Activated CD8-positive, alpha-beta T cell treated with anti-CD3 and anti-CD28 coated beads for 36 hours (primary cell): Measurements from ENCODE around the gene TBC1D1. TPM values are rescaled to one million over a fixed set of nuclear protein-coding genes. Genes with fewer than 3 reads are reported as not detected.

Experiments used
- ATAC-seq: fragments of 200-7000 bp; cut with Tn5 transposase; one replicate; pipeline ENCODE4 v1.10.0; 2021; ENCODE audit warnings: mild to moderate bottlenecking, moderate library complexity
- CTCF ChIA-PET: fragments of 350-600 bp; sonication (Branson Sonifier 250); formaldehyde crosslinking; loops from one replicate; lab custom pipeline; 2021; ENCODE audit warnings: antibody characterized with exemption; lab: Charles Lee
- POLR2A ChIA-PET: fragments of 350-600 bp; sonication (Branson Sonifier 250); formaldehyde crosslinking; loops from one replicate; lab custom pipeline; 2021; ENCODE audit warnings: antibody characterized with exemption; lab: Charles Lee
- DNase-seq: peaks from one replicate; pipeline ENCODE4 v3.0.0-alpha.2; 2020
- H3K27ac Mint-ChIP-seq: one replicate; pipeline ENCODE4 v1.8.0; 2021; ENCODE audit warnings: mild to moderate bottlenecking, mixed read lengths
- H3K27me3 Mint-ChIP-seq: one replicate; pipeline ENCODE4 v1.8.0; 2021; ENCODE audit warnings: mixed read lengths
- H3K36me3 Mint-ChIP-seq: one replicate; pipeline ENCODE4 v1.8.0; 2021; ENCODE audit warnings: low read depth, mixed read lengths
- H3K4me1 Mint-ChIP-seq: one replicate; pipeline ENCODE4 v1.8.0; 2021; ENCODE audit warnings: low read depth, mixed read lengths
- H3K4me3 Mint-ChIP-seq: one replicate; pipeline ENCODE4 v1.8.0; 2021; ENCODE audit warnings: mild to moderate bottlenecking, moderate library complexity, mixed read lengths
- H3K9me3 Mint-ChIP-seq: one replicate; pipeline ENCODE4 v1.8.0; 2021; ENCODE audit warnings: mixed read lengths
- intact Hi-C: fragments of 100-400 bp; cut with micrococcal nuclease; formaldehyde crosslinking; loops from one replicate; pipeline ENCODE4 v1.10.0; 2022
- total RNA-seq, 2 experiments: library from RNA; stranded (reverse); gene quantifications; one replicate each; pipeline ENCODE4 v1.2.3, GENCODE V29; 2021
- TF ChIP-seq, protein P1 (sequence below): fragments of 200-600 bp; IDR thresholded peaks from one replicate; pipeline ENCODE4 v1.8.0; 2022; ENCODE audit warnings: antibody characterized with exemption, mild to moderate bottlenecking

TBC1D1 gene
- total RNA-seq, 2 experiments from 2014 or later, result 79.4 to 91.4 TPM

DNA sequence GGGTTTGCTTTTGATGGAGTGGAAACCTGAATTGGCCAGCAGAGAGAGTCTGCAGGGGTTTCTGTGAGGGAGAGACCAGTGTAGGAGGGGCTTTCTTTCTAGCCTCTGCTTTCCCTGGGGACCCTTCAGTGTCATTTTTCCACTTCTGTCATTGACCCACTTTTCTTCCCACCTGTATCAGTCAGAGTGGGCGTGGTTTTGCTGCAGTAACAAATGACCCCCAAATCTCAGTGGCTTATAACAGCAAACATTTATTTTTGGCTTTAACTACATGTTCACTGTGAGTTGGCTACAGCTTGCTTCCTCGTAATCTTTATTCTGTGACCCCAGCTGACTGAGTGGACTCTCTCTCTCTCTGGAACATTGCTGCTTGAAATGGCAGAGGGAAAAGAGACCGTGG is 43.7 kb downstream of the TBC1D1 start:
- Mint-ChIP-seq H3K36me3 (peaks cover 23% of the 10 kb centered on the region), H3K4me3 (no peak overlapping the region), H3K27ac (no peak overlapping the region), H3K4me1 (peaks cover 8% of the 10 kb centered on the region), H3K9me3 (peaks cover 3% of the 10 kb centered on the region), H3K27me3 (no peaks in the 10 kb centered on the region)
- intact Hi-C loops, result no loop called here
- CTCF ChIA-PET, result interaction anchor here (1.0 to 1.1 kb wide), 2 partner anchors 19 to 36 kb away, joined by 3 read pairs; no protein-coding TSS in a partner anchor
- POLR2A ChIA-PET, result no interaction called here
- DNase-seq, result no peak
- TF ChIP-seq, protein P1, sequence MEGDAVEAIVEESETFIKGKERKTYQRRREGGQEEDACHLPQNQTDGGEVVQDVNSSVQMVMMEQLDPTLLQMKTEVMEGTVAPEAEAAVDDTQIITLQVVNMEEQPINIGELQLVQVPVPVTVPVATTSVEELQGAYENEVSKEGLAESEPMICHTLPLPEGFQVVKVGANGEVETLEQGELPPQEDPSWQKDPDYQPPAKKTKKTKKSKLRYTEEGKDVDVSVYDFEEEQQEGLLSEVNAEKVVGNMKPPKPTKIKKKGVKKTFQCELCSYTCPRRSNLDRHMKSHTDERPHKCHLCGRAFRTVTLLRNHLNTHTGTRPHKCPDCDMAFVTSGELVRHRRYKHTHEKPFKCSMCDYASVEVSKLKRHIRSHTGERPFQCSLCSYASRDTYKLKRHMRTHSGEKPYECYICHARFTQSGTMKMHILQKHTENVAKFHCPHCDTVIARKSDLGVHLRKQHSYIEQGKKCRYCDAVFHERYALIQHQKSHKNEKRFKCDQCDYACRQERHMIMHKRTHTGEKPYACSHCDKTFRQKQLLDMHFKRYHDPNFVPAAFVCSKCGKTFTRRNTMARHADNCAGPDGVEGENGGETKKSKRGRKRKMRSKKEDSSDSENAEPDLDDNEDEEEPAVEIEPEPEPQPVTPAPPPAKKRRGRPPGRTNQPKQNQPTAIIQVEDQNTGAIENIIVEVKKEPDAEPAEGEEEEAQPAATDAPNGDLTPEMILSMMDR, result no peak
- ATAC-seq, result no peak

DNA sequence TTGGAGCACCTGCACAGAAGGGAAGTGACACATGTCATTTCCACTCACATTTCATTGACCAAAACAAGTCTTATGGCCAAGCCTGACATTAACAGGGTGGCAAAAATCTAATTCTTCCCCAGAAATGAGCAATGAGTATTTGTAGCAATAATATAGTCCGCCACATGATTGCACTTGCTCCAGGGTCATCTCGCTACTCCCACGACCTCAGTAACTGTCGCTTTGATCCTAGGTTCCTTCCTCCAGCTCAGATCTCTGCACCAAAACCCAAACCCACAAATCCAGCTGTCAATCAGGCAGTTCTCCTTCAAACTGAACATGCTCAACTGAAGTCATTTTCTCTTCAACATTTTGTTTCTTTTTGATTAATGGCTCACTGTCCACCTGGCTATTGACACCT is 44.1 kb downstream of the TBC1D1 start:
- no peak for ATAC-seq
- H3K9me3 Mint-ChIP-seq, result peaks cover 3% of the 10 kb centered on the region
- TF ChIP-seq, protein P1, result no peak
- peaks cover 21% of the 10 kb centered on the region for H3K36me3 Mint-ChIP-seq
- CTCF ChIA-PET, result interaction anchor here (1.0 to 1.1 kb wide), 2 partner anchors 19 to 36 kb away, joined by 3 read pairs; no protein-coding TSS in a partner anchor
- H3K4me1 Mint-ChIP-seq, result peaks cover 3% of the 10 kb centered on the region
- POLR2A ChIA-PET, result no interaction called here
- H3K27ac Mint-ChIP-seq, result no peak overlapping the region
- H3K27me3 Mint-ChIP-seq, result no peaks in the 10 kb centered on the region
- DNase-seq, result no peak
- H3K4me3 Mint-ChIP-seq, result no peak overlapping the region
- intact Hi-C loops, result no loop called here

DNA sequence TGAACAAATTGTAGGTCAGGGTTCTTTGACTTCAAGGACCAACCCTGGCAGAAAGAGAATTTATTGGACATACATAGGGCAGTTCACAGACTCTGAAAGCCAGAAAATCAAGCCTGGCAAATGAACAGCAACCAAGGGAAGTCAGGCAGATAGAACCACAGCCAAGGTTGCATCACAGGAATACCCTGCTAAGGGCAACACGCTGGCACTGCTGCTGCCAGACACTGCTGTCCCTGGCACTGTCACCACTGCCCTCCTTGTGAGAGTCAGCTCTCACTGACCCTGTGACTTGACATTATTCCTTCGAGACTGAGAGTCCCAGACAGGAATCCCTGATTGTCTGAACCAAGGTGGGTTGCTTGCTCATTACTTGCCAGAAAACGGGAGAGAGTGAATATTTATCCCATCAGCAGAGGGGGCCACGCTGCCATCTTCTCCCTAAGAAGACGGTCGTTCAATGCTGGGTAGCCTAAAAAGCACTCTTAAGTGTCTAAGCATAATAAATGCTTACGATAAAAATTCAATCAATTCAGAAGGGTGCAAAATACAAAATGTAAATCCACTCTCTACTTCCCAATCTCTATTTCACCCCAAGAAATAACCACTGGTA is 46.1 kb downstream of the TBC1D1 start:
- ATAC-seq (no peak), DNase-seq (no peak)
- H3K4me3 Mint-ChIP-seq, result no peak overlapping the region
- peaks cover 27% of the 10 kb centered on the region for H3K36me3 Mint-ChIP-seq
- no peak overlapping the region for H3K27ac Mint-ChIP-seq
- H3K9me3 Mint-ChIP-seq, result peaks cover 6% of the 10 kb centered on the region
- TF ChIP-seq, protein P1, result no peak
- intact Hi-C loops, result no loop called here
- H3K4me1 Mint-ChIP-seq, result peaks cover 2% of the 10 kb centered on the region
- H3K27me3 Mint-ChIP-seq, result no peaks in the 10 kb centered on the region
- ChIA-PET CTCF (no interaction called here), POLR2A (no interaction called here)

DNA sequence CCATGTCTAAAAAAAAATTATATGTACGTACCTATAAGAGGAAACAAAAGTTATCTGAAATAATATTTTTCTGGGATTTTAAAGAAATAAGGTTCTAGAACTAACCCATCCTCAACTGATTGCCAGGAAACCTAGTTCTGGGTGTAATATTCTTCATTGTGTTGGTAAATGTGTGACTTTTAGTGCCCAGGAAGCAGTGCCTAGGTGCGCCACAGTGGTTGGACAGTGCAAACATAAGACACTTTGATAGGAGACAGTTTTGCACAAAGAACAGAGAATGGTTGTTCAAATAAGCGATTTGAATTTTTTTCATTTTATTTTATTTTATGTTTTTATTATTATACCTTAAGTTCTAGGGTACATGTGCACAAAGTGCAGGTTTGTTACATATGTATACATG is 47.3 kb downstream of the TBC1D1 start:
- Mint-ChIP-seq H3K4me3 (no peak overlapping the region), H3K27ac (no peak overlapping the region), H3K4me1 (peaks cover 3% of the 10 kb centered on the region), H3K36me3 (peaks cover 27% of the 10 kb centered on the region), H3K27me3 (no peaks in the 10 kb centered on the region), H3K9me3 (peaks cover 6% of the 10 kb centered on the region)
- ATAC-seq (no peak), DNase-seq (no peak)
- TF ChIP-seq, protein P1, result no peak
- intact Hi-C loops, result no loop called here
- POLR2A ChIA-PET, result no interaction called here
- CTCF ChIA-PET, result no interaction called here

DNA sequence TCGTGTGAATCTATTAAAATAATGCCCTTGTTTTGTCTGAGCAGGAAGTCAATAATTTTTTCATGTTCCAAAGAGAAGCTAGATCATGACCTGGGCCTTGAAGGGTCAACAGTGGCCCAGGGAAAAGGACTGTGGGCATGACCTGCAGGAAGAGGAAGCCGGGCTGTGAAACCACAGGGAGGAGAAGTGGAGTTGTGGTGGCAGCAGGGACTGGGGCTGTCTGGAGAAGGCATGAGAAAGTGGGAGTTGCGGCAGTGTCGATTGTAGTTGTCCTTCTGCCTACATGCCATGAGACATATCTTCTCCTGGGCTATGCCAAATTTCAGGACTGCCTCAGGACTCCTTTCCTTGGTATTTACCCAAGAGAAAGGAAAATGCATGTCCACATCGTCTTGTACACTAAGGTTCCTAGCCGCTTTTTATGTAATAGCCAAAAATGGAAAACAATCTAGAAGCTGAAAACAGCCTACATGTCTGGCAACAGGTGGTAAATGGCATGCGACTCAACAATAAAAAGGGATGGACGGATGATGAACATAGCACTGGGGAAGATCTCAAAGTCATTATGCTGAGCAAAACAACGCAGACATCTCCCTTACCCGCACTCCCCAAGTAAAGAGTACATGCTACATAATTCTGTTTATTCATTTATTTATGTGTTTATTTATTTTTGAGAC is 55.8 kb downstream of the TBC1D1 start:
- ChIA-PET CTCF (no interaction called here), POLR2A (interaction anchor here (0.6 kb wide), 1 partner anchor 51 kb away, joined by 3 read pairs; no protein-coding TSS in a partner anchor)
- TF ChIP-seq, protein P1, result no peak
- Mint-ChIP-seq H3K36me3 (peaks cover 3% of the 10 kb centered on the region), H3K27ac (no peak overlapping the region), H3K4me3 (no peak overlapping the region), H3K4me1 (peaks cover 33% of the 10 kb centered on the region), H3K9me3 (no peaks in the 10 kb centered on the region), H3K27me3 (no peaks in the 10 kb centered on the region)
- DNase-seq (no peak), ATAC-seq (no peak)
- intact Hi-C loops, result no loop called here
